ENCODE results near the gene MYH11. TPM values are rescaled to one million over a fixed set of nuclear protein-coding genes. Genes with fewer than 3 reads are reported as not detected.

MYH11 gene
- total RNA-seq, 4 donors from 2014 or later, result 5.6 to 57.7 (median 20.4) TPM

GRCh38 chr16:15776572-15776971, 80.3 kb downstream of the MYH11 start:
- ATAC-seq, result no peak
- intact Hi-C loops (cut with DNase I; ENCODE audit: low total_unique reads) (no loop called here), in situ Hi-C loops (cut with MboI; ENCODE audit: low sequenced_read_pairs in 4 of 4) (no loop called here)
- TF ChIP-seq CTCF (IDR thresholded peaks at IDR 0.05 in 4 of 5, conservative IDR thresholded peaks at IDR 0.05 in 1 of 5) (no peak), POLR2A (IDR thresholded peaks at IDR 0.05) (no peak)
- Histone ChIP-seq H3K36me3 (no peaks in the 10 kb centered on the region), H3K27ac (no peak overlapping the region), H3K4me1 (no peaks in the 10 kb centered on the region), H3K9me3 (no peaks in the 10 kb centered on the region), H3K4me3 (no peak overlapping the region), H3K27me3 (no peaks in the 10 kb centered on the region)
- no peak for DNase-seq

- H3K4me1 ChIP-seq, result no peaks in the 10 kb centered on the region
- H3K9me3 ChIP-seq, result no peaks in the 10 kb centered on the region
- DNase-seq (no peak), ATAC-seq (no peak)
- in situ Hi-C loops (cut with MboI; ENCODE audit: low sequenced_read_pairs in 4 of 4) (no loop called here), intact Hi-C loops (cut with DNase I; ENCODE audit: low total_unique reads) (no loop called here)
- TF ChIP-seq POLR2A (IDR thresholded peaks at IDR 0.05), result no peak
- TF ChIP-seq CTCF (IDR thresholded peaks at IDR 0.05 in 4 of 5, conservative IDR thresholded peaks at IDR 0.05 in 1 of 5), result no peak
- H3K27me3 ChIP-seq, result no peaks in the 10 kb centered on the region
- H3K27ac ChIP-seq, result no peak overlapping the region
- no peaks in the 10 kb centered on the region for H3K36me3 ChIP-seq
- H3K4me3 ChIP-seq, result no peak overlapping the region
Observed at GRCh38 chr16:15775663-15776304, 81.0 kb downstream of the MYH11 start.

GRCh38 chr16:15775209-15775608, 81.6 kb downstream of the MYH11 start:
- Histone ChIP-seq H3K4me3 (no peak overlapping the region), H3K9me3 (no peaks in the 10 kb centered on the region), H3K27me3 (no peaks in the 10 kb centered on the region), H3K36me3 (no peaks in the 10 kb centered on the region), H3K4me1 (no peaks in the 10 kb centered on the region), H3K27ac (no peak overlapping the region)
- no peak for TF ChIP-seq POLR2A (IDR thresholded peaks at IDR 0.05)
- TF ChIP-seq CTCF (IDR thresholded peaks at IDR 0.05 in 4 of 5, conservative IDR thresholded peaks at IDR 0.05 in 1 of 5), result no peak
- in situ Hi-C loops (cut with MboI; ENCODE audit: low sequenced_read_pairs in 4 of 4) (no loop called here), intact Hi-C loops (cut with DNase I; ENCODE audit: low total_unique reads) (no loop called here)
- ATAC-seq (no peak), DNase-seq (no peak)

- Histone ChIP-seq H3K36me3 (no peaks in the 10 kb centered on the region), H3K27me3 (no peaks in the 10 kb centered on the region), H3K27ac (no peak overlapping the region), H3K9me3 (no peaks in the 10 kb centered on the region), H3K4me3 (no peak overlapping the region), H3K4me1 (no peaks in the 10 kb centered on the region)
- DNase-seq, result no peak
- intact Hi-C loops (cut with DNase I; ENCODE audit: low total_unique reads) (no loop called here), in situ Hi-C loops (cut with MboI; ENCODE audit: low sequenced_read_pairs in 4 of 4) (loop anchor here in 1 of 4 donors (25.0 kb wide), 1 partner anchor 338 kb away; no protein-coding TSS in a partner anchor)
- no peak for ATAC-seq
- TF ChIP-seq POLR2A (IDR thresholded peaks at IDR 0.05) (no peak), CTCF (IDR thresholded peaks at IDR 0.05 in 4 of 5, conservative IDR thresholded peaks at IDR 0.05 in 1 of 5) (no peak)
Observed at GRCh38 chr16:15773968-15774367, 82.9 kb downstream of the MYH11 start.

All from gastrocnemius medialis (tissue), 4 donors.